HG03045 (cell line): ENCODE results near the gene PSD.
A peak's percentile ranks its signal among the peaks of the same experiment; 100 is the strongest.
"Not testable (repeated sequence)": the region's sequence is repeated elsewhere in the genome, so short reads cannot be mapped to it uniquely, and the experiment has no call there.

Experiments used
- ATAC-seq: cut with Tn5 transposase; IDR thresholded peaks from one replicate; pipeline ENCODE4 v1.9.1; 2021; ENCODE audit warnings: mild to moderate bottlenecking, moderate library complexity; ENCODE audit not compliant: unreplicated experiment

The PSD gene

DNA sequence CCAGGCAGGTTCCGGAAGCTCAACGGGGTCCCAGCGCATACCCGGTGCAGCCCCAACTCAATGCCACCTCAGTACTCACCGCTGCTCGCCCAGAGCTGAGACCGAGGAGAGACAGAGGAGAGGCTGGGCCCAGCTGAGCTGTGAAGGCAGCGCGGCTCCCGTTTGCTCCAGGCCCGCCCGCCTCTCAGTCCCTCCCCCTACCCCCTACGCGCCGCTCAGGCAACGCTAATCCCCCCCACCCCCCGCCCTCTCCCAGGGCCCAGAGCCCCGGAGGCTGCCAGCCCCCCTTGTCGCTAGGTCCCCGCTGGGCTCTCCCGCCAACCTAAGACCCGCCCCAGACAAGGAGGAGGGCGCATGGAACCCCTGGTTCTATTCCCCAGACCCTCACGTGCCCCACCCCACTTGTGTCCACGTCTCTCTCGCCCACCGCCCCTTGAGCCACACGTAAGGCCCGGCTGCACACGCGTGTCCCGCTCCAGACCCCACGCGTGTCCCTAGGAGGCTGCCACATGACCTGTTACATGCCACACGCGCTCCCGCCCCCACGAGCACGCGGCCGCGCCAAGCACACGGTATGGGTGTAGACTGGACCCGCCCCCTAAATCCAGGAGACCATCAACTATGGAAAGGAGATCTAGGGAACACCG lies at the start of gene PSD:
PSD (minus strand) TSS at position 164 of the 647 bp plus-strand sequence. CDS start 1,747 bp downstream, outside the sequence.
- ATAC-seq = no peak

DNA sequence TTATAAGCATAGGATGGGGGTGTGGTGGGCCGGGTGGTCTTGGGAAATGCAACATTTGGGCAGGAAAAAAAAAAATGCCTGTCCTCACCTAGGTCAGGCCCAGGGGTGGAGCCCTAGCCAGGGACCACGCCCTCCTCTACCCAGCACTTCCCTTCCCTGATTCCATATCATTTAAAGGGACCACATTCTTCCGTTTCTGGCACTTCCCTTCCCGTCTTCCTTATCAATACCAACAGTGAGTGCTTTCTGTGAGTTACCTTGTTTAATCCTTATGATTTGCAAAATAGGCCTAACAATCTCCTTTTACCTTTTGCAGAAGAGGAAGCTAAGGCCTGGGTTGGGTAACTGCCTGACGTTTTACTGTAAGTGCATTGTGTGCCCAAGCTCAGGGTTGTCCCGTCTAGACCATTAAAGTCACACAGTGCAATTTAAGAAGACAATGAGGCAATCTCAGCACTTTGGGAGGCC lies 49.4 kb upstream of the PSD start:
- no peak for ATAC-seq

DNA sequence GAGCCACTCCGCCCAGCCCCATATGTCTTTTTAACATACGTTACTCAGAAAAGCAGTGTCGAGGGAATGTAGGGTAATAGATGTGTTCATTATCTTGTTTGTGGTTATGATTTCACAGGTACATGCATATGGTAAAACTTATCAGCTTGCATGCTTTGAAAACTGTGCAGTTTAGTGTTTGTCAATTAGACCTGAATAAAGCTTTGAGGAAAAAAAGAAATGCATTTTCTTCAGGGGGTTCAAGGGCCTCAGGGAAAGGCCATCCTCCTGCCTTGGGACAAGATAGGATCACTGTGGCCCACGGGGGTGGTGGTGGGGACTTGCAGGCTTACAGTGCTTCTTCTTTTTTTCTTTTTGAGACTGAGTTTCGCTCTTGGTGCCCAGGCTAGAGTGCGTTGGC lies 48.7 kb upstream of the PSD start:
- ATAC-seq = no peak

DNA sequence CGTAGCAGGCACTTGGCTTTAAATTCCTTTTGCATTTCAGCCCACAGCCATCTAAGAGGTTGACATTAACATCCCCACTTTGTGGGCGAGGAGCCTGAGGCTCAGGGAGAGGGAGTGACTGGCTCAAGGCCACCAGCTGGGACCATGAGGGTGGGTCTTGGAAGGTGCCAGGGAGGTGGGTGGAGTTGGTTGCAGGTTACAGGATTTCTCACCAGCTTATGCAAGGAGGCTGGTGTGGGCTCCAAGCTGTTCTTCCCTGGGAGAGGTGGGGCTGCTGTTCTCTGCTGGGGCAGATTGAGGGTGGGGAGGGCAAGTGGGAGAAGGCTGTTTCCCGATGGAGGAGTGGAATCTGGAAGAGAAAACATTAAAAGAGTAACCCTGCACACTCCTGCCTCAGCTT lies 46.9 kb upstream of the PSD start:
- no peak for ATAC-seq

DNA sequence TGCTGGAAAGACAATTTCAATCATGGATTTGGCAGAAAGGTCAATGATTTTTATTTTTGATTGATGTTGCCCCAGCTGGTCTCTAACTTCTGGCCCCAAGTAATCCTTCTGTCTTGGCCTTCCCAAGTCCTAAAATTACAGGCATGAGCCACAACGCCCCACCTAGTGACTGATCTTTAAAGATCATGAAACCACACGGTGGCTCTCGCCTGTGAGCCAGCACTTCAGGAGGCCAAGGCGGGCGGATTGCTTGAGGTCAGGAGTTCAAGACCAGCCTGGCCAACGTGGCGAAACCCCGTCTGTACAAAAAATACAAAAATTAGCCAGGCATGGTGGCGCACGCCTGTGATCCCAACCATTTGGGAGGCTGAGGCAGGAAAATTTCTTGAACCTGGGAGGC lies 45.4 kb upstream of the PSD start:
- no peak for ATAC-seq

DNA sequence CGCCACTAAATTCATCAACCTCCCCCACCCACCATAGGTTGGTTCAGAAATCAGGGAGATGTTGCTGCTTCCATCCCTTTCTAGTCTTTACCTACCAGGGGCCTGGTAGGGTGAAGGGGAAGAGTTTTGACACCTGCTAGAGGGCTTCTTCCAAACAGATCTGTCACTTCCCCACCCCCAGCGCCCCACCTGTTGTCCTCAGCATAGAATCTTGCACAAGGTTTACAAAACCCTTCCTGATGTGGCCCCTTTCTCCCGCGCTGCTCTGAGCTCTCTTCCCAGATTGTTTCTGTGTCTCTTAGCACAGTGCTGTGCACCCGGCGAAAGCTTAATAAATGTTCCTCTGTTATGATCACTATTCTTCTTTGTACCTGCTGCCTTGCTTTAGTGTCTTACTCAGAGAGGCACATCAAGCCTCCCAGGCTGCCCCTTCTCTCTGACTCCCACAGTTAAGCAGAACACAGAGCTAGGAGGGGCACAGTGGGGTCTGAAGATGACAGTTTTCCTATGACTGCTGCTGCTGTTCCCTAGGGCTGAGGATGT lies 44.0 kb upstream of the PSD start:
- ATAC-seq = no peak

DNA sequence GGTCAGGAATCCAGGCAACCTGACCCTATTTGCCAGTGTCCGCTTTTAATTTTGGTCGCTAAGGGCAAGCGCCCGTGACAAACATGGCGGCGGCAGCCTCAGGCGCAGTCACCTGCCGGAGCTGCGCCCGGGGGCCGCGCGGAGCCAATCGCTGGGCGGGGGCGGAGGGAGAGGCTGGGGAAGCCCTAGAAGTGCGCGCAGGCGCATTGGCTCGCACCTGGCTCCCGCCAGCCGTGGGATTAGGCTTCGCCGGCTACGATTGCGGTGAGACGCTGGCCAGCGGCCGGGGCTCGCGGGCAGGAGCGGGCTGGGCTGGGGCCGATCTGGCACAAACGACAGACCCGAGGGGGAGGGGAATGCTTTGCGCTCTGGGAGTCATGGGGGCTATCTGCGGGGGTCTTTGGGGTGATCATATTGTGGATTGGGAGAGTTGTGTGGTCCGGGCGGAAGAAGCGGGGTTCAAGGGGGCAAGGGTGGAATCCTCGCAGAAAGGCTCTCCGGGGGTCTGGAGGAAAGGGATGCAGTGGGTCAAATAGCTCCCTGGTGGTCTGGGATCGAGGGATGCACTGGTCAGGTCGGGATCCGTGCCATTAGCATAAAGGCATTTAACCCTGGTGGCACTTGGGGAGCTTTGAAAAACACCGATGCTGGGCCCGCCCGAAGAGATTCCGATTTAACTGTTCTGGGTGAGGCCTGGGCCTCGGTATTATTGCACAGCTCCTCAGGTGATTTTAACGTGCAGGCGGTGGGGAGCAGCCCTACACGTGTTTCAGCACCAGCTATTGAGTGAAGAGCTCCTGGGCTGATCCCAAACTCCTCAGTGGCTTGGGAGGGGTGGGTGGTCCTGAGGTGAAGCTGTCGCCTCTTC lies 42.8 kb upstream of the PSD start:
- peak; percentile 90 for ATAC-seq

DNA sequence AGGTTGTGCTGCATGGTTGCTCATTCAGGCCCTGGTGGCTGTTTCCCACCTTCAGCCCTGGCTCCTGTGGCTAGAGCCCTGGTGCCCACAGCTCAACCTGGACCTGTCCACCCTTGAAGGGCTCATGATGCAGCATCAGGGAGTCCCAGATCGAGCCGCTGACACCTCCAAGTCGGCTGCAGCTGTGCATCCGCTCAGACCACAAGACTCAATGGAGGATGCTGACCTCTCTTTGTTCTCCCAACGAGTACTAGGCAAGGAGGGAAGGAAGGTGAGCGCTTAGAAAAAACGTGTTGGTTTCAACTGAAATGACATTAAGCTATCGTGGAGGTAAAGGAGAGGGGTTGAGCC lies 42.2 kb upstream of the PSD start:
- ATAC-seq = peak; percentile 20

DNA sequence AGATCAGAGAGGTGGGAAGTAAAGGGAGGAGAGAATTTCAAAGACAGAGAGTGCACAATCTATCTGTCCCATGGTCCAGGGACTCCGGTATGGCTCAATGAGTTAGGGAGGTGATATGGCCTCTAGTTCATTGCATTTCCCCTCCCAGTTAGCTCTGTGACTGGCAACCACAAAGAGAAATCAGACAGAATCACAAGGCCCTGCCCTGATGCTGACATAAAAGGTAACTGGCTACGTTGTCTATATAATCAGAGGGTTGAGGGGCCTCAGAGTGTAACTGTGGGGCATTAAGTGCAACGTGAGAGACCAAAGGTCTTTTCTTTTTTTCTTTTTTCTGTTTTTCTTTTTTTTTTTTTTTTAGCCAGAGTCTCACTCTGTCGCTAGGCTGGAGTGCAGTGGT lies 40.1 kb upstream of the PSD start:
- ATAC-seq = no peak

DNA sequence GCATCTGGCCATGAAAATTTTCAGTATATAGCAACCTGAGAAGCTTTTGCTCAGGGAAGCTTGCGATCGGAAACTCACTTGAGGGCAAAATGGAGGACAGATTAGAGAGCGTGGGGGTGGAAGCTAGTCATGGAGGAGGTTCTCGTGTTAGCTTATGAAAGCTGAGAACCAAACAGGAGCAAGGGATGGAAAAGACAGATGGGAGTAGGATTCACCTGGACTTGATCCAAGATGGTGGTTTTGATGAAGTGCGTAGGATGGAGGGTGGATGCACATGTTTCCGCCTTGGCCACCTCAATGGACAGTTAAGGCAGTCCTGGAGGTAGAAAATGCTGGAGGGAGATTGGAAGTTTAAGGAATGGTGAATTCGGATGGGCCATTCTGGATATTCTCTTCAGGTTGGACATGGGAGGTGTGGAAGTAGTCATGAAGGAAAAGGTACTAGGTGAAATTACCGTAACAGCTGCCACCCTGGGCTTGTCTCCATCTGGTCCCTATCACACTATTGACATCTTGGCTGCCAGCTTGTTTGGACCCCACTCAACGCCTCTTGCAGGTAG lies 39.1 kb upstream of the PSD start:
- ATAC-seq = no peak

DNA sequence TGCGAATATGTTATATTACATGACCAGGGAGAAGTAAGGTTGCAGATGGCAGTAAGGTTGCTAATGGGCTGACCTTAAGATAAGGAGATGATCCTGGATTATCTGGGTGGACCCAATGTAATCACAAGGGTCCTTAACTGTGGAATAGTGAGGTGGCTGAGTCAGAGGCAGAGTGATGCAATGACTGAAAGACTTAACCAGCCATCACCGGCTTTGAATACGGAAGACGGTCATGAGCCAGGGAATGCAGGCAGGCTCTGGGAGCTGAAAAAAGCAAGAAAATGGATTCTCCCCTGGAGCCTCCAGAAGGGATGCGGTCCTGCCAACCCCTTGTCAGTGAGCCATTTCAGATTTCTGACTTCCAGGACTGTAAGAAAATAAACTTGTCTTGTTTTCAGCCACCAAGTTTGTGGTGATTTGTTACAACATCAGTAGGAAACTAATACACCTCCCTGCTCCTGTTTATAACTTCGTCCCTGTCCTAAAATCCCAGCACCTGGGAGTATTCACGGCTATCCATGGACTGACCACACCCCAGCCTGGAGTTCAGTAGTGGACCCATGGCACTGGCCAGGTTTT lies 37.4 kb upstream of the PSD start:
- ATAC-seq = no peak

DNA sequence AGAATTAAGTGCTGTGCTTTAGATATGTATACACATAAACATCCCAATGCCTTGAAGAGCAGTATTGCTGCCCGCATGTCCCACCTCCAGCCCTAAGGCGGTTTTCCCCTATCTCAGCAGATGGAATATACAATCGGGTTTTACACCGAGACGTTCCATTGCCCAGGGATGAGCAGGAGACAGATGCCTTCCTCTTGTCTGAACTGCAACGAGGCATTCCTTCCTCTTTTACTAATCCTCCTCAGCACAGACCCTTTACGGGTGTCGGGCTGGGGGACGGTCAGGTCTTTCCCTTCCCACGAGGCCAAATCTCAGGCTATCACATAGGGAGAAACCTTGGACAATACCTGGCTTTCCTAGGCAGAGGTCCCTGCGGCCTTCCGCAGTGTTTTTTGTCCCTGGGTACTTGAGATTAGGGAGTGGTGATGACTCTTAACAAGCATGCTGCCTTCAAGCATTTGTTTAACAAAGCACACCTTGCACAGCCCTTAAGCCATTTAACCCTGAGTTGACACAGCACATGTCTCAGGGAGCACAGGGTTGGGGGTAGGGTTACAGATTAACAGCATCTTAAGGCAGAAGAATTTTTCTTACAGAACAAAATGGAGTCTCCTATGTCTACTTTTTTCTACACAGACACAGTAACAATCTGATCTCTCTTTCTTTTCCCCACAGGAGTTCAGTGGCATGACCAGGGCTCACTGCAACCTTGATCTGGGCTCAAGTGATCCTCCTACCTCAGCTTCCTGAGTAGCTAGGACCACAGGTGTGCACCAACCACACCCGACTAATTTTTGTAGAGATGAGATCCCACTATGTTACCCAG lies 36.3 kb upstream of the PSD start:
- not testable (repeated sequence) for ATAC-seq

DNA sequence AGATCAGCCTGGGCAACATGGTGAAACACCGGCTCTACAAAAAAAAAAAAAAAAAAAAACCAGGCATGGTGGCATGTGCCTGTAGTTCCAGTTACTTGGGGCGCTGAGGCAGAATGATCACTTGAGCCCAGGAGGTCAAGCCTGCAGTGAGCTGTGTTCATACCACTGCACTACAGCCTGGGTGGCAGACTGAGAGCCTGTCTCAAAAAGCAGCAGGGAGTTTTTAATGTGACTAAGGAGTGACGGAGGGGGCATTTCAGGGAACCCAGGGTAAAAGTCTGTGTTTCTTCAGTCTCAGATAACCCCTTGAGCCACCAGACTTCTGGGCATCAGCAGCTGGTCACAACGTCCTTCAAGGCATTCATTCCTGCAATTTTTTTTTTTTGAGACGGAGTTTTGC lies 34.9 kb upstream of the PSD start:
- ATAC-seq = no peak

DNA sequence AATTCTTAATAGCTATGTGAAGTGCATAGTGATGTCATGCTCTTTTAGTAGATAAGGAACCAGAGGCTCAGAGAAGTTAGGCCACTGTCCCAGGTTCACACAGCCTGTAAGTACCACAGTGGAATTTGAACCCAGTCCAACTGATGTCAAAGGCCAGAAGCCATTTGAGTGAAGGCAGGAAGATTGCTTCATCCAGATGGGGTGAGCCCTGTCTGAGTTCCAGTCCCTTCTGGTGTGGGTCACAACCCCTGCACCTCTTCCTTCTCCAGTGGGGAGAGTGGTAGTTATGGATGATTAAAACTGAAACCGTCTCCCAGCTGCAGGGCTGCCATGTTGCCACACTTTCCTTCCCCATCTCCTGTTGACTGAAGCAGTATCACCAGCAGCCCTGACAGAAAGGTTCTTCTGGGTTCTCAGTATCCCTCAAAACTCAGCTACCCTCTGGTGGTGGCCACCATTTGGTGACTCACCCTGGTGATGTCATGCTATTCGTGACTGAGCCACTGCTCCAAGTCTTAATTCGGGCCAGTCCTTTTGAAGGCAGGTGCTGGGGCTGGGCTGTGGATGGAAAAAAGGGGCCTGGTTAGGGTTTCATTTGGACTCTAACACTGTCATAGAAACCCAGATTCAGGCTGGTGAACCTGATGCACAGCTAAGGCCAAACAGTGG lies 34.2 kb upstream of the PSD start:
- ATAC-seq = no peak

DNA sequence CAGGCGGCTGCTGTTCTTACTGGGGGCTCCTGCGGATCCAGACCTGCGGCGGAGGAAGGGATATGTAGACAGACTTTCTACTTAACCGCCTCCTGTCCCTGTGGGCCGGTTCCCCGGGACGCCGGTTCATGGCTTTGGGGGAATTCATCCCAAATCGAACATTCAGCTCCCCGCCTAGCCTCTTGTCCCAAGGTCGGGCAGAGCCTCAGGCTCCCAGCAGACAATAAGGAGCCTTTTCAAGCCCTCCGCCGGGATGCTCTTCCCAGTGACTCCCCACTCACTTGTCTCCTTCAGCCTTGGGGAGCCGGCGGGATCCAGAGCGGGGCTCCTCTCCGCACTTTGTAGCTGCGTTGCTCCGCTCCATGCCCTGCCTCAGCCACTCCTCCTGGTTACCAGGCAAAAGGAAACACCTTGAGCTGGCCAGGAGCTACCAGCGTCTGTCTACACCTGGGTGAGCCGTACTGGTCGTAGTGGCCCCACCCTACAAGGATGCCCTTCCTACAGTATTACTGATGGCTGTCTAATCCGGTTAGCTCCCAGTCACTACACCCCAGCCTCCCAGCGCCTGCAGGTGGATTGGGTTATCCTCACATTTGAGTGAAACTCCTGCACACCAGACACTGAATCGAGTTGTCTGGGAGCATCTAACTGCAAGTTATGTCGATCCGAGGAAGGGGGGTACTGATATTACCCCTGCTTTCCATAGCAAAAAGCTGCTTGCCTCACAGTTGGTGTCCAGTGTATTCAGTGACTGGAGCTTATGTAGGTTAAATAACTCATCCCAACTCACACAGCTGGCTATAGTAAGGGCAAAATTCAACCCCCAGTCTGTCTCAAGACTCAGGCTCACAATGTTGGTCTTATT lies 32.8 kb upstream of the PSD start, which contains the start of gene C10orf95:
C10orf95 (minus strand) TSS at position 439 of the 865 bp plus-strand sequence. CDS start 450 bp downstream, outside the sequence.
- no peak for ATAC-seq

DNA sequence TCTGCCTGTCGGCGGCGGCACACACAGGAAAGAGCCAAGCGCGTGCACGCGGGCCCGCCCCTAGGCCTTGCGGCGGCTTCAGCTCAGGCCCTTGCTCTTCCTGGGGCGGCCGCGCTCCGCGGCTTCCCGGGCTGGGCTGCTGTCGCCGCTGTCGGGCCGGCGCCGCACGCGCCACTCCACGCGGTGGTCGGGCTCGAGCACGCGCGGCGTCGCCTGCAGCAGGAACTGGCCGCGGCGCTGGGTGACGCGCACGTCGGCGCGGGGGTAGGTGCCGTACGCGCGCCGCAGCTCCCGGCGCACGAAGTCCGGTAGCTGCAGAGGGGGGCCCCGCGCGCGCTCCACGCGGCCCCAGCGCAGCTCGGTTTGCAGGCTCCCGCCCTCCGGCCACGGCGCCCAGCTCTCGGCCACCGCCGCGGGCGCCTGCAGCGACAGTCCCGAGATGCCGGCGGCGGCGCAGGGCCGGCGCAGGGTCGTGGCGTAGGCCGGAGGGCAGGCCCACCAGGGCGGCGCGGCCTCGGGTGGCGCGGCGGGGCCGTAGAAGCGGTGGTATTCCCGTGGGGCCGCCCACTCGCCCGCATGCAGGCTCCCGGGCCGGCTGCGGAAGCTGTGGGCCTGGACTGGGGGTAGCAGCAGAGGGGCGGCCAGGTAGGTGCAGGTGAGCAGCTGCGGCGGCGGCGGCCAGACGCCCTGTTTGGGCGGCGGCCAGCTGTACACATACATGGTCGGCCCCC lies 32.0 kb upstream of the PSD start:
- peak; percentile 74 for ATAC-seq

DNA sequence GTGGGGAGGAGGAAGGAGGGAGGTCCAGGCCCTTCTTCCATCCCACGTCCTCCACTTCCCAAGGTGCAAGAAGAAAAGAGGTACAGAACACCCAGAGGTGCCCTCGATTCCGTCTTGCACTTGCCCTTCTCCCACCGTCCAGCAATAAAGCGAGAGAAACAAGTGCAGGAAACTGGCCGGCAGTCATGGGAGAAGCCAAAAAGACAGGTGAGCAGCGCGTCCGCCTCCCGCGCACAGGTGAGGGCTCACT lies 31.5 kb upstream of the PSD start:
- peak; percentile 1 for ATAC-seq

DNA sequence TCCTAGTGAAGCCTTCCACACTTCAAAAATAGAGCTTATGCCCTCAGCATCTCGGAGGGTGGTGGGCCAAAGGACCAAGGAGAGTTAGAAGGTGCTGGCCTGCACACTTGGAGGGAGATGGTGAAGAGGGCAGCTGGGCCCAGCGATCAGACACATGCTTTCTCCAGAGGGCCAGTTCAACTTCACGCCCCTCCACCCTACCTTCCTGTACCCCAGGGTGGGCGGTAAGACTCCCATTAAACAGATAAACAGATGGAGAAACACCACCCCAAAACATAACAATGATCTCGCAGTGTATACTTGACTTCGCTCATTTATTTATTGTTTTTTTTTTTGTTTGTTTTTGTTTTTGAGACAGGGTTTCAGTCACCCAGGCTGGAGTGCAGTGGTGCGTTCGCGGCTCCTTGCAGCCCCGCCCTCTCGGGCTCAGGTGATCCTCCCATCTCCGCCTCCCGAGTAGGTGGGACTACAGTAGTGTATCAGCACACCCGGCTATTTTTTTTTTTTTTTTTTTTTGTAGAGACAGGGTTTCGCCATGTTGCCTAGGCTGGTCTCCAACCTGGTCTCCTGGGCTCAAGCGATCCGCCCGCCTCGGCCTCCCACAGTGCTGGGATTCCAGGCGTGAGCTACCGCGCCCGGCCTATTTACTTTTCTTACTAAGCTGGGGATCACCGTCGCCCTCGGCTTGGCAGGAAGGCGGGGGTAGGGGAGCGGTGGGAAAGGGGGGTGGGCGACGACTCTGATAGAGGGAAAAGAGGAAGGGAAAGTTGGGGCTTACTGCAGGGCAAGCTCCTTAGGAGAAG lies 30.9 kb upstream of the PSD start:
- peak; percentile 54 for ATAC-seq
